HepG2 (cell line): ENCODE data around the gene TNS1. TPM values are rescaled to one million over a fixed set of nuclear protein-coding genes. Genes with fewer than 3 reads are reported as not detected.

Source experiments
- ATAC-seq: fragments of 200-7000 bp; cut with Tn5 transposase; 3 replicates; pipeline ENCODE4 v1.9.1; 2020; ENCODE audit warnings: mild to moderate bottlenecking, moderate library complexity
- BruUV-seq: library from RNA; stranded (reverse); fragments of 400-500 nt; replicated peaks from 2 replicates; lab custom pipeline; 2021; lab: Mats Ljungman, UMichigan
- CTCF ChIA-PET: fragments of 300-600 bp; formaldehyde crosslinking; extraction: SDS; loops from one replicate; lab custom pipeline; 2021; ENCODE audit warnings: low total read pairs, inconsistent platforms, low intra/inter-chr PET ratio; lab: Yijun Ruan, JAX
- POLR2A ChIA-PET: fragments of 350-600 bp; sonication (Branson Sonifier 250); formaldehyde crosslinking; loops from one replicate; lab custom pipeline; 2020; ENCODE audit warnings: antibody characterized with exemption, inconsistent platforms; lab: Yijun Ruan, JAX
- DNase-seq: peaks from one replicate; pipeline ENCODE4 v3.0.0-alpha.2; 2015; ENCODE audit warnings: low spot score
- FAIRE-seq: peaks from 3 replicates; lab custom pipeline; 2011; peaks lifted over from hg19 to GRCh38; lab: Jason Lieb, UNC
- H2AFZ ChIP-seq: one replicate; pipeline ENCODE4 v1.6.1; 2011; ENCODE audit warnings: low read length, inconsistent platforms
- H3K27ac ChIP-seq: fragments of 300-600 bp; 3 replicates; pipeline ENCODE4 v1.8.0; 2011; ENCODE audit warnings: mixed run types, mild to moderate bottlenecking, mixed read lengths, low read length, inconsistent platforms; ENCODE audit not compliant: insufficient read depth; ENCODE audit errors: extremely low read length
- H3K27me3 ChIP-seq, 2 experiments: fragments of 200-600 bp in 1 of 2; 2 replicates in 1 of 2; 3 replicates in 1 of 2; pipeline versions ENCODE4 v1.6.0 to v1.8.0; 2011; ENCODE audit warnings: low read length in 2 of 2, mild to moderate bottlenecking in 2 of 2, moderate library complexity in 2 of 2, inconsistent platforms in 1 of 2; ENCODE audit not compliant: insufficient read depth in 2 of 2, control insufficient read depth in 1 of 2
- H3K36me3 ChIP-seq, 2 experiments: fragments of 200-600 bp in 1 of 2; replicated peaks in 1 of 2; 2 replicates in 1 of 2; 3 replicates in 1 of 2; pipeline versions ENCODE4 v1.5.1 to v1.8.0; 2011; ENCODE audit warnings: low read length in 2 of 2, inconsistent platforms in 1 of 2; ENCODE audit not compliant: insufficient read depth in 2 of 2, control insufficient read depth in 1 of 2
- H3K4me1 ChIP-seq: 2 replicates; pipeline ENCODE4 v1.5.1; 2012; ENCODE audit warnings: low read length, inconsistent platforms; ENCODE audit not compliant: insufficient read depth
- H3K4me2 ChIP-seq: 2 replicates; pipeline ENCODE4 v1.6.0; 2011; ENCODE audit warnings: low read depth, low read length, inconsistent platforms
- H3K4me3 ChIP-seq, 3 experiments: fragments of 200-600 bp in 1 of 3; sonication (generic), shearing (Covaris generic) in 1 of 3; replicated peaks in 1 of 3; 2 replicates each; pipeline ENCODE4 v1.5.1; 2011 to 2016; ENCODE audit warnings: low read length in 3 of 3, inconsistent platforms in 2 of 3, low read depth in 2 of 3, mild to moderate bottlenecking in 2 of 3, control low read depth in 1 of 3, mixed read lengths in 1 of 3; ENCODE audit not compliant: insufficient read depth in 1 of 3
- H3K79me2 ChIP-seq: one replicate; pipeline ENCODE4 v1.6.1; 2011; ENCODE audit warnings: low read length, inconsistent platforms; ENCODE audit not compliant: insufficient read depth
- H3K9ac ChIP-seq: 2 replicates; pipeline ENCODE4 v1.6.0; 2011; ENCODE audit warnings: mild to moderate bottlenecking, low read depth, low read length, inconsistent platforms; ENCODE audit not compliant: insufficient read depth
- H3K9me3 ChIP-seq: 2 replicates; pipeline ENCODE4 v1.5.1; 2012; ENCODE audit warnings: mild to moderate bottlenecking, low read length
- H4K20me1 ChIP-seq: 2 replicates; pipeline ENCODE4 v1.6.0; 2011; ENCODE audit warnings: inconsistent platforms, mild to moderate bottlenecking, low read length, moderate library complexity; ENCODE audit not compliant: insufficient read depth
- FOXO1 ChIP-seq: sonication (generic); formaldehyde crosslinking; IDR thresholded peaks from 2 replicates; pipeline ENCODE4 v1.4.0; 2020; ENCODE audit warnings: missing genetic modification reagents
- MED13 ChIP-seq: sonication (generic); formaldehyde crosslinking; IDR thresholded peaks from 2 replicates; pipeline ENCODE4 v1.5.0; 2020; ENCODE audit warnings: missing genetic modification reagents
- MEIS1 ChIP-seq: sonication (generic); formaldehyde crosslinking; IDR thresholded peaks from 2 replicates; pipeline ENCODE4 v1.9.0; 2021; ENCODE audit warnings: mild to moderate bottlenecking, missing genetic modification reagents, moderate library complexity, borderline replicate concordance
- ZBTB7B ChIP-seq: sonication (generic); formaldehyde crosslinking; IDR thresholded peaks from 2 replicates; pipeline ENCODE4 v1.4.0; 2020; ENCODE audit warnings: missing genetic modification reagents
- ZFP36 ChIP-seq: fragments of 150-350 bp; IDR thresholded peaks from 2 replicates; pipeline ENCODE4 v1.6.1; 2018; ENCODE audit warnings: borderline replicate concordance, low read length, low read depth; ENCODE audit not compliant: partially characterized antibody
- ZNF207 ChIP-seq: fragments of 450-650 bp; IDR thresholded peaks from 2 replicates; pipeline ENCODE4 v1.6.1; 2016; ENCODE audit warnings: antibody characterized with exemption, borderline replicate concordance
- ZNF282 ChIP-seq: fragments of 450-650 bp; IDR thresholded peaks from 2 replicates; pipeline ENCODE4 v1.6.1; 2018; ENCODE audit not compliant: partially characterized antibody
- ZNF543 ChIP-seq: sonication (generic); formaldehyde crosslinking; IDR thresholded peaks from 2 replicates; pipeline ENCODE4 v1.4.0; 2020; ENCODE audit warnings: mild to moderate bottlenecking, missing genetic modification reagents
- ZNF557 ChIP-seq: sonication (generic); formaldehyde crosslinking; IDR thresholded peaks from 2 replicates; pipeline ENCODE4 v1.4.0; 2020; ENCODE audit warnings: missing genetic modification reagents
- WGBS: methylation state at CpG from one replicate; pipeline ENCODE4 v1.1.6; 2017; ENCODE audit warnings: low lambda C conversion rate; 5-methylcytosine and 5-hydroxymethylcytosine counted together
- in situ Hi-C: cut with HindIII; loops from 2 replicates; pipeline ENCODE4 v1.10.0; 2017; ENCODE audit warnings: low pct_unique_long_range_greater_than_20kb; ENCODE audit not compliant: extremely low pct_ligation_motif_present
- intact Hi-C: fragments of 100-400 bp; cut with micrococcal nuclease; formaldehyde crosslinking; loops from one replicate; pipeline ENCODE4 v1.10.0; 2022; ENCODE audit not compliant: unreplicated experiment
- polyA plus RNA-seq, 8 experiments: library from polyadenylated mRNA; depleted of rRNA in 3 of 8; stranded (reverse) in 7 of 8; unstranded in 1 of 8; fragments of >200 nt; fragmentation: Illumina TruSeq in 4 of 8; extraction: Trizol in 4 of 8; gene quantifications; 2 replicates each; pipeline versions ENCODE4 v1.2.1 to v1.2.3, GENCODE V29; 2011 to 2016; ENCODE audit warnings: low read depth in 4 of 8, missing spikeins in 1 of 8, mixed read lengths in 1 of 8; ENCODE audit not compliant: insufficient read depth in 1 of 8
- total RNA-seq, 5 experiments: library from RNA; depleted of rRNA; stranded (reverse); fragments of >200 nt; fragmentation: Illumina TruSeq; extraction: Trizol; gene quantifications; 2 replicates each; pipeline ENCODE4 v1.2.3, GENCODE V29; 2016; ENCODE audit warnings: low read depth in 1 of 5
- TF ChIP-seq, protein P1 (sequence below): sonication (generic); formaldehyde crosslinking; IDR thresholded peaks from 2 replicates; pipeline ENCODE4 v1.4.0; 2020; ENCODE audit warnings: missing genetic modification reagents
- TF ChIP-seq, protein P2 (sequence below): sonication (generic); formaldehyde crosslinking; IDR thresholded peaks from 2 replicates; pipeline ENCODE4 v1.8.0; 2023; ENCODE audit warnings: mild to moderate bottlenecking, missing genetic modification reagents
- TF ChIP-seq, protein P3 (sequence below): sonication (generic); formaldehyde crosslinking; IDR thresholded peaks from 2 replicates; pipeline ENCODE4 v1.5.0; 2020; ENCODE audit warnings: missing genetic modification reagents
- TF ChIP-seq, protein P4 (sequence below): sonication (generic); formaldehyde crosslinking; IDR thresholded peaks from 2 replicates; pipeline ENCODE4 v1.4.0; 2020; ENCODE audit warnings: mild to moderate bottlenecking, missing genetic modification reagents

Gene TNS1
- total and polyA plus RNA-seq, 2 of the 13 experiments (the other 11 are each of a cell fraction or from before 2014, with no cell fraction given), result 1.9 to 118 TPM

DNA sequence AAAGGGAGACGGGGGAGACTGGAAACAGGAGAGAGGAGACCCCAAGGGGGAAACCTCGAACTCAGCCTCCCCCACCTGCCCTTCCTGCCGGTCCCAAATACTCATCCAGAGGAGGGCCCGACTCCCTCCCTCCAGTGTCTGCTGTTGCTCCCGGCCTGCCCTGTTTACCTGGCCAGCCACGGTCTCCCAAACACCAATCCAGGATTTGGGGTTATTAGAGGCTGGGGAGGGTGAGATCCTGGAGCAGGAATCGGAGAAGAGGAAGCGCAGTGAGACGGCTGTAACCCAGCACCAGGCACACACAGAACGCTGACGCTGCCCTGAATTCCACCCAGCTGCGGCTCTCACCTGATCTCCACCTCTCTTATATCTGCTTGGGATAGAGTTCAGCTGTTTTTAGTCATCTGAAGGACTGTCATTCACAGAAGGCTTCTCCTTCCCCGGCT lies 213.0 kb downstream of the TNS1 start:
- ChIA-PET POLR2A (interaction anchor here (1.1 to 2.2 kb wide), 4 partner anchors 97 to 204 kb away, joined by 3 to 10 read pairs (median 5); no protein-coding TSS in a partner anchor), CTCF (interaction anchor here (1.0 to 6.4 kb wide), 10 partner anchors 93 to 245 kb away, joined by 3 to 106 read pairs (median 7); no protein-coding TSS in a partner anchor)
- in situ Hi-C loops (loop anchor here (5.0 kb wide), 3 partner anchors 108 to 243 kb away; no protein-coding TSS in a partner anchor), intact Hi-C loops (loop anchor here (1.0 to 5.0 kb wide), 4 partner anchors 97 to 199 kb away; no protein-coding TSS in a partner anchor)
- H3K79me2 ChIP-seq, result no peaks in the 10 kb centered on the region
- peak overlapping the region; percentile 3 for H2AFZ ChIP-seq
- peak overlapping the region; percentile 91 for H3K4me2 ChIP-seq
- peaks cover 83% of the 10 kb centered on the region for H3K4me1 ChIP-seq
- H4K20me1 ChIP-seq, result no peaks in the 10 kb centered on the region; the same call in 1 of the 2 replicates
- 44% methylated on average over 13 of the region's 13 CpGs for WGBS
- H3K4me3 ChIP-seq, result peak overlapping the region; percentile 44 to 71 (median 55)
- peak overlapping the region; percentile 63 for H3K9ac ChIP-seq
- BruUV-seq, result TSS peak; percentile 80
- no peaks in the 10 kb centered on the region for H3K36me3 ChIP-seq
- peak; percentile 3; the same call in 2 of the 3 replicates for ATAC-seq
- H3K27ac ChIP-seq, result peak overlapping the region; percentile 41
- H3K9me3 ChIP-seq, result no peaks in the 10 kb centered on the region
- no peak for FAIRE-seq
- DNase-seq, result no peak
- no peaks in the 10 kb centered on the region for H3K27me3 ChIP-seq
- TF ChIP-seq ZNF282, result no peak
- TF ChIP-seq, protein P1, sequence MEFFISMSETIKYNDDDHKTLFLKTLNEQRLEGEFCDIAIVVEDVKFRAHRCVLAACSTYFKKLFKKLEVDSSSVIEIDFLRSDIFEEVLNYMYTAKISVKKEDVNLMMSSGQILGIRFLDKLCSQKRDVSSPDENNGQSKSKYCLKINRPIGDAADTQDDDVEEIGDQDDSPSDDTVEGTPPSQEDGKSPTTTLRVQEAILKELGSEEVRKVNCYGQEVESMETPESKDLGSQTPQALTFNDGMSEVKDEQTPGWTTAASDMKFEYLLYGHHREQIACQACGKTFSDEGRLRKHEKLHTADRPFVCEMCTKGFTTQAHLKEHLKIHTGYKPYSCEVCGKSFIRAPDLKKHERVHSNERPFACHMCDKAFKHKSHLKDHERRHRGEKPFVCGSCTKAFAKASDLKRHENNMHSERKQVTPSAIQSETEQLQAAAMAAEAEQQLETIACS (CRISPR knock-in tag), result no peak
- TF ChIP-seq, protein P2, sequence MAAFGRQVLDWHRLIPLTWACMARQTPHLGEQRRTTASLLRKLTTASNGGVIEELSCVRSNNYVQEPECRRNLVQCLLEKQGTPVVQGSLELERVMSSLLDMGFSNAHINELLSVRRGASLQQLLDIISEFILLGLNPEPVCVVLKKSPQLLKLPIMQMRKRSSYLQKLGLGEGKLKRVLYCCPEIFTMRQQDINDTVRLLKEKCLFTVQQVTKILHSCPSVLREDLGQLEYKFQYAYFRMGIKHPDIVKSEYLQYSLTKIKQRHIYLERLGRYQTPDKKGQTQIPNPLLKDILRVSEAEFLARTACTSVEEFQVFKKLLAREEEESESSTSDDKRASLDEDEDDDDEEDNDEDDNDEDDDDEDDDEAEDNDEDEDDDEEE (CRISPR knock-in tag), result no peak
- no peak for TF ChIP-seq FOXO1 (CRISPR knock-in tag)
- TF ChIP-seq MED13 (CRISPR knock-in tag), result no peak
- no peak for TF ChIP-seq ZBTB7B (CRISPR knock-in tag)
- TF ChIP-seq MEIS1 (CRISPR knock-in tag), result 0 out of 2 replicates have a peak, but pooled peaks have one; percentile 67
- TF ChIP-seq, protein P3, sequence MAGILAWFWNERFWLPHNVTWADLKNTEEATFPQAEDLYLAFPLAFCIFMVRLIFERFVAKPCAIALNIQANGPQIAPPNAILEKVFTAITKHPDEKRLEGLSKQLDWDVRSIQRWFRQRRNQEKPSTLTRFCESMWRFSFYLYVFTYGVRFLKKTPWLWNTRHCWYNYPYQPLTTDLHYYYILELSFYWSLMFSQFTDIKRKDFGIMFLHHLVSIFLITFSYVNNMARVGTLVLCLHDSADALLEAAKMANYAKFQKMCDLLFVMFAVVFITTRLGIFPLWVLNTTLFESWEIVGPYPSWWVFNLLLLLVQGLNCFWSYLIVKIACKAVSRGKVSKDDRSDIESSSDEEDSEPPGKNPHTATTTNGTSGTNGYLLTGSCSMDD (CRISPR knock-in tag), result no peak
- TF ChIP-seq, protein P4, sequence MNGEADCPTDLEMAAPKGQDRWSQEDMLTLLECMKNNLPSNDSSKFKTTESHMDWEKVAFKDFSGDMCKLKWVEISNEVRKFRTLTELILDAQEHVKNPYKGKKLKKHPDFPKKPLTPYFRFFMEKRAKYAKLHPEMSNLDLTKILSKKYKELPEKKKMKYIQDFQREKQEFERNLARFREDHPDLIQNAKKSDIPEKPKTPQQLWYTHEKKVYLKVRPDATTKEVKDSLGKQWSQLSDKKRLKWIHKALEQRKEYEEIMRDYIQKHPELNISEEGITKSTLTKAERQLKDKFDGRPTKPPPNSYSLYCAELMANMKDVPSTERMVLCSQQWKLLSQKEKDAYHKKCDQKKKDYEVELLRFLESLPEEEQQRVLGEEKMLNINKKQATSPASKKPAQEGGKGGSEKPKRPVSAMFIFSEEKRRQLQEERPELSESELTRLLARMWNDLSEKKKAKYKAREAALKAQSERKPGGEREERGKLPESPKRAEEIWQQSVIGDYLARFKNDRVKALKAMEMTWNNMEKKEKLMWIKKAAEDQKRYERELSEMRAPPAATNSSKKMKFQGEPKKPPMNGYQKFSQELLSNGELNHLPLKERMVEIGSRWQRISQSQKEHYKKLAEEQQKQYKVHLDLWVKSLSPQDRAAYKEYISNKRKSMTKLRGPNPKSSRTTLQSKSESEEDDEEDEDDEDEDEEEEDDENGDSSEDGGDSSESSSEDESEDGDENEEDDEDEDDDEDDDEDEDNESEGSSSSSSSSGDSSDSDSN (CRISPR knock-in tag), result peak; percentile 44
- TF ChIP-seq ZNF543 (CRISPR knock-in tag), result peak; percentile 16; the same call in 1 of the 2 replicates
- TF ChIP-seq ZFP36, result no peak
- no peak for TF ChIP-seq ZNF557 (CRISPR knock-in tag)
- no peak for TF ChIP-seq ZNF207
